Right lobe of liver (tissue), 6 donors: ENCODE data around the gene SLC33A1. TPM values are rescaled to one million over a fixed set of nuclear protein-coding genes. Genes with fewer than 3 reads are reported as not detected.

Source experiments
- ATAC-seq, 4 donors: fragments of 200-7000 bp; cut with Tn5 transposase; one replicate each; pipeline ENCODE4 v1.9.1; 2020; ENCODE audit warnings: mild to moderate bottlenecking in 4 of 4, moderate library complexity in 4 of 4
- DNase-seq, 3 donors: peaks; one replicate each; pipeline ENCODE4 v3.0.0-alpha.2; 2020
- H3K27ac ChIP-seq, 3 donors: fragments of 200-600 bp; one replicate each; pipeline ENCODE4 v1.8.0; 2022
- H3K27me3 ChIP-seq, 2 donors: fragments of 200-600 bp; one replicate each; pipeline ENCODE4 v1.8.0; 2022
- H3K36me3 ChIP-seq, 4 donors: fragments of 200-600 bp; sonication (generic) in 1 of 4; one replicate each; pipeline versions ENCODE4 v1.5.1 to v1.8.0; 2017 to 2022; ENCODE audit warnings: control low read depth in 1 of 4
- H3K4me1 ChIP-seq, 4 donors: fragments of 200-600 bp; sonication (generic) in 1 of 4; one replicate each; pipeline versions ENCODE4 v1.5.1 to v1.8.0; 2017 to 2022; ENCODE audit warnings: control low read depth in 1 of 4
- H3K4me3 ChIP-seq, 3 donors: fragments of 200-600 bp; one replicate each; pipeline ENCODE4 v1.8.0; 2022
- H3K9me3 ChIP-seq, 4 donors: fragments of 200-600 bp; sonication (generic) in 1 of 4; one replicate each; pipeline versions ENCODE4 v1.5.1 to v1.8.0; 2017 to 2022; ENCODE audit warnings: control low read depth in 1 of 4
- CTCF ChIP-seq, 4 donors: fragments of 200-600 bp in 3 of 4; fragments of 450-650 bp in 1 of 4; IDR thresholded peaks; one replicate each; pipeline versions ENCODE4 v1.5.1 to v1.8.0; 2016 to 2022; ENCODE audit warnings: antibody characterized with exemption in 4 of 4, mild to moderate bottlenecking in 2 of 4
- POLR2A ChIP-seq: fragments of 450-650 bp; IDR thresholded peaks from one replicate; pipeline ENCODE4 v1.6.1; 2017; ENCODE audit warnings: antibody characterized with exemption, mild to moderate bottlenecking
- WGBS: methylation state at CpG from one replicate; pipeline ENCODE4 v1.1.6; 2018; ENCODE audit warnings: low coverage, low lambda C conversion rate; ENCODE audit not compliant: insufficient coverage; ENCODE audit errors: missing lambda C conversion rate; 5-methylcytosine and 5-hydroxymethylcytosine counted together
- intact Hi-C, 2 donors: fragments of 100-400 bp; cut with DNase I; formaldehyde crosslinking; loops; one replicate each; pipeline versions ENCODE4 v1.11.2 to v1.14.1; 2022
- total RNA-seq, 6 experiments: library from RNA; depleted of rRNA in 2 of 6; stranded (reverse); fragments of >200 nt in 2 of 6; fragmentation: NEBNext Ultra II Directional in 3 of 6; extraction: Animal tissue kit (Norgen Biotek cat#: 25700) in 3 of 6; gene quantifications; one replicate each; pipeline versions ENCODE4 v1.1.0 to v1.2.4, GENCODE V29; 2016 to 2023
- donor health status: DM: no; HTN: yes; CAD: no.
- donor health status: DM: no; HTN: no; CAD: no.
- donor health status: DM: no; HTN: no; CAD: no.
- donor health status: DM: no; HTN: yes; CAD: no.
- donor health status: DM: no; HTN: yes; CAD: no.

Gene SLC33A1
- total RNA-seq, 6 experiments from 2014 or later = 31.9 to 43.1 (median 34.2) TPM

GRCh38 chr3:155785662-155786295, 68.4 kb downstream of the SLC33A1 start:
- Histone ChIP-seq H3K27ac (no peak overlapping the region), H3K36me3 (no peaks in the 10 kb centered on the region), H3K9me3 (no peaks in the 10 kb centered on the region), H3K4me1 (no peaks in the 10 kb centered on the region), H3K4me3 (no peak overlapping the region), H3K27me3 (no peaks in the 10 kb centered on the region)
- DNase-seq (no peak), ATAC-seq (no peak)
- no peak for TF ChIP-seq CTCF (IDR thresholded peaks at IDR 0.05)
- TF ChIP-seq POLR2A = no peak
- intact Hi-C loops = no loop called here

GRCh38 chr3:155782390-155782953, 71.8 kb downstream of the SLC33A1 start:
- intact Hi-C loops = no loop called here
- Histone ChIP-seq H3K4me3 (no peak overlapping the region), H3K27me3 (no peaks in the 10 kb centered on the region), H3K9me3 (no peaks in the 10 kb centered on the region), H3K4me1 (no peaks in the 10 kb centered on the region), H3K27ac (no peak overlapping the region), H3K36me3 (no peaks in the 10 kb centered on the region)
- ATAC-seq (no peak), DNase-seq (no peak)
- 86% methylated on average over 1 of the region's 1 CpG for WGBS
- TF ChIP-seq POLR2A = no peak
- no peak for TF ChIP-seq CTCF (IDR thresholded peaks at IDR 0.05)

GRCh38 chr3:155780291-155780690, 73.9 kb downstream of the SLC33A1 start:
- TF ChIP-seq CTCF (IDR thresholded peaks at IDR 0.05) (no peak), POLR2A (no peak)
- Histone ChIP-seq H3K27me3 (no peaks in the 10 kb centered on the region), H3K9me3 (no peaks in the 10 kb centered on the region), H3K4me1 (no peaks in the 10 kb centered on the region), H3K27ac (no peak overlapping the region), H3K36me3 (no peaks in the 10 kb centered on the region), H3K4me3 (no peak overlapping the region)
- DNase-seq (no peak), ATAC-seq (no peak)
- intact Hi-C loops = no loop called here

- no peak for TF ChIP-seq POLR2A
- TF ChIP-seq CTCF (IDR thresholded peaks at IDR 0.05) = no peak
- DNase-seq (no peak), ATAC-seq (no peak)
- Histone ChIP-seq H3K4me3 (no peak overlapping the region), H3K9me3 (no peaks in the 10 kb centered on the region), H3K4me1 (no peaks in the 10 kb centered on the region), H3K27me3 (no peaks in the 10 kb centered on the region), H3K27ac (no peak overlapping the region), H3K36me3 (no peaks in the 10 kb centered on the region)
- intact Hi-C loops = no loop called here
These were observed 75.8 kb downstream of the SLC33A1 start for GRCh38 chr3:155778462-155778861.

GRCh38 chr3:155772801-155773200, 81.4 kb downstream of the SLC33A1 start:
- H3K36me3 ChIP-seq = no peaks in the 10 kb centered on the region
- DNase-seq = no peak
- intact Hi-C loops = no loop called here
- H3K4me1 ChIP-seq = no peaks in the 10 kb centered on the region
- TF ChIP-seq CTCF (IDR thresholded peaks at IDR 0.05) (no peak), POLR2A (no peak)
- ATAC-seq = no peak
- H3K27me3 ChIP-seq = no peaks in the 10 kb centered on the region
- no peak overlapping the region for H3K27ac ChIP-seq
- H3K9me3 ChIP-seq = no peaks in the 10 kb centered on the region
- 100% methylated on average over 1 of the region's 1 CpG for WGBS
- no peak overlapping the region for H3K4me3 ChIP-seq
